Lower leg skin (tissue), 3 donors: ENCODE measurements around the gene BSG.

ENCODE experiments used
- CTCF ChIP-seq, 3 donors: fragments of 450-650 bp; IDR thresholded peaks; one replicate each; pipeline ENCODE4 v1.5.1; 2016; ENCODE audit warnings: antibody characterized with exemption in 3 of 3, mild to moderate bottlenecking in 3 of 3, moderate library complexity in 2 of 3
- POLR2A ChIP-seq, 2 donors: fragments of 450-650 bp; IDR thresholded peaks; one replicate each; pipeline ENCODE4 v1.6.1; 2016 to 2017; ENCODE audit warnings: antibody characterized with exemption in 2 of 2, mild to moderate bottlenecking in 1 of 2, moderate library complexity in 1 of 2

GRCh38 chr19:593505-593904, 21.1 kb downstream of the BSG start:
- TF ChIP-seq POLR2A (IDR thresholded peaks at IDR 0.05), result no peak
- TF ChIP-seq CTCF (IDR thresholded peaks at IDR 0.05), result no peak
